NCI-H226 (cell line): ENCODE data around the gene MEF2C.
"Not testable (repeated sequence)": the region's sequence is repeated elsewhere in the genome, so short reads cannot be mapped to it uniquely, and the experiment has no call there.

Source experiments
- DNase-seq: peaks from one replicate; pipeline ENCODE4 v3.0.0-alpha.2; 2015

The MEF2C gene

DNA sequence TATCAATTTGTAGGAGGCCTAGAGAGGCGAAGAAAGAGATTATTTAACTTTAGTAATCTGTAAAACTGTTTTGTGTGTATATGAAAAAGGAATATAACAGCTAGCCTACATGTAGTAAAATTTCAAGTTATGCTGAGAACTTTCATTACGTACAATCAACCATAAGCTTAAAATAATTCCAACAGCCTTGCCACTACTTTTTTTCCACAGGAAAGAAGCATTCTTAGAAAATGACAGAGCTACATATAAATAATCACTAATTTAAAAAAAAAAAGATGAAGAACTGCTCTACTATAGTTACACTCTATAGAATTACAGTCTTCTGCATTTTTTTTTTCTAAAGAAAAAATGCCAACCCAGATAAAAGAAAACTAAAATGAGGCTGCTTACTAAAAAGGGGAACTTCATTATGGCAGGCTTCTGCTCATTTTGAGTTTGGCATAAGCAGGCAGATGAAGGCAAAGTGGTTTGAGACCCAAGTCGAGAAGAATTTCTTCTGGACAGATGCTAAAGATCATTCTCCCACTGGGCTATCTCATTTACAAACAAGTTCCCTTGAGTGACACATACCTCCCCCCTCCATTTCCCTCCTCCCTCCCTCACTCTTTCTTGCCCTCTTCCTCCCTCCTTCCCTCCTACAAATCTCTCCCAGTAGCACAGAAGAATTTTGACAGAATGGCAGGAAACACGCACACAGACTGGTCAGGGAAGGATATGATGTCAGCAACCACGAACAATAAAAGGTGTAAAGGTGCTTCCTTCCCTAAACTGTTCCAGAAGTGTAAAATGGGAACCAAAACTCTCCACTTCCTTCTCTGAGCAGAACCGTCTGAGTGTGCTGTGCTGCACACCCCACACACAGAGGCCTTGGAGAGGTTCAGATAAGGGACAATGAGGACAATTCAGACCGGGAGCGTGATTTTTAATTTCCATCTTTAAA is 56.1 kb downstream of the MEF2C start:
- peak; percentile 77 for DNase-seq

DNA sequence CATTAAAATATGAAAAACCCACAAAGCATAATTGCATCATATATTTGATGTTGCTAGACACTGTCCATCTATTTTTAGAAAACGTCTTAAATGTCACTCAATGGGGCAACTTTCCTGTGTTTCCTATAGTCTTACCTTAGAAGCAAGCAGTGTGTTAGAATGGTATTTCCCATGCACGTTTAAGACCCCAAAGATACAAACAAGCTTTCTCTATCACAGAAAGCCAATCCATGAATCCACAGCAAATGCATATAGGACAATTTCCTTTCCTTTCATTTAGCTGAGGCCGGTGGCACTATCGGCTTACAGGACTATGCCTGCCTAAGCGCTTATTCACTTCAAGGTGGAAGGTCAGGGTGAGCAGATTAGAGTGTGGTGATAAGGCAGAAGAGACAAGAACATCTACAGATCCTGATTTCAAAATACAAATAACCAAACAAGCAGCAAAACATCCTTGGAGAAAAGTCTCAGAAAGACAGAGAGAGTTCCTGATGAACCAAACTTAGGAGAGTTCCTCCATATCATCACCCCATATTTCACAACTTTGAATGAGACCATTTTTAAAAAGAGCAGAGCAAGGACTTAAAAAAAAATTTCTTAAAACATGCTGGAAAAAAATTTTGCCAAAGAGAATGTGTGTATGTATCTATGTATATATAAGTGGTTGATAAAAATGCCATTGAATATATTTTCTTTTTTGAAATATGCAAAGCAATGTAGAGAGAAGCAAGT is 57.2 kb downstream of the MEF2C start:
- DNase-seq, result no peak

DNA sequence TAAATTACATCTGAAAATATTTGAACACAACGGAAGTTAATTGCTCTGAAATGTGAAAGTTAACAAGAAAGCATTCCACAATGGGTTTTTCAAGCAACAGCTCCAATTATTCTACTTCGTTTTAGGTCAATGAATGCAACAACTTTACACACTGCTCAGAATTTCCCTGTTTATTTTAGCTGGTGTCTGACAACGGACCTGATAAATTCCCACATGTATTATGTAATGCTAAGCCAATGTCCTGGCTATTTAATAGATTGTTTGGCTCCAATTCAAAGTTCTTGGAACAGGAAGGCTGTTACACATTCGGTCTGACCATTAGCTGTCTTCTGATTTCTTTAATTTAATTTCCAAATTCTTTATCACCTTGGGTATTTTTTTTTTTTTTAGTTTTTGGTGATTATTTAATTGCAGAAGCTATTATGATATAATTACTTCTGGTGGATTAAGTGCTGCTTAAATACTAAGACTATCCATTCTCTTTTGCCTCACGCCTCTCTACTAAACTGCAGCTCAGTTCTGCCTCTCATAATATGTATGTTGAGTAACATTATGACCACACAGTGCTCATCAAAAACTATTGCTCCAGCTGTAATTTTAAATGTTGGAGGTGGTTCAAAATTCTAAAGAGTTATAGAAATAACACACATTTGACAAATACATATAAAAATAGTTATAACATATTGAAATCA is 57.9 kb downstream of the MEF2C start:
- peak; percentile 22 for DNase-seq

DNA sequence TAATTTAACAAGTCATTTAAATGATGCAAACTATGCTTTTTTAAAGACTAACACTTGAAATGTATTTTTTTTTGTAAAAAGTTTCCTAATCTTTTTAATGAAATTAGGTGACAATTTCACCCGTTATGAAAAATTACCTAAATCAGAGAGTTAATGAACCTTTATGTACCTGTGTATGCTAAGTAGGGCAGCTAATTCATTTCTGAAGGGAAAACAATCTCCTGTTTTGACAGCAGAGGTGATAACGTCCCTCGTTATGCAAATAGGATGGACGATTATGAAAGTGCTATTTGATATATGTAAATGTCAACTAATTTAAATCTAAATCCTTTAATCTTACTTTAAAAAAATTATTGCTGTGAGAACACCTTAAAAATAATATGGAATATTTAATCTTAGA is 58.8 kb downstream of the MEF2C start:
- DNase-seq, result no peak

DNA sequence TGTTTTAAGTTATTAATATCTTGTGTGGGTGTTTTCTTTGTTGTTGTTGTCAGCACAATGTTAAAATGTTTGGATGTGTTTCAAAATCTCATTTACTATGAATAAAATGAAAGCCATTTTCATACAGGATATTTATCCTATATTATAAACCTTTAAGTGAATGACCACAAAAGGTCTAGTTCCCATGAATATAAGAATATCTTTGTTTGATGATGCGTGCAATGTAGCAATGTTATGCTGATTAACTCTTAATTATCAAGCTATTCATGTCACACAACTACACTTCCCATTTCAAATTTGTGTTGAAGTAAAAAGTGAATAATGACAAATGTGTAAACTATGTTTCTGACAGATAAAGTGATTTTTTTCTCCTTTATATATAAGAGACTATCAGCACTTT is 59.8 kb downstream of the MEF2C start:
- DNase-seq, result no peak

DNA sequence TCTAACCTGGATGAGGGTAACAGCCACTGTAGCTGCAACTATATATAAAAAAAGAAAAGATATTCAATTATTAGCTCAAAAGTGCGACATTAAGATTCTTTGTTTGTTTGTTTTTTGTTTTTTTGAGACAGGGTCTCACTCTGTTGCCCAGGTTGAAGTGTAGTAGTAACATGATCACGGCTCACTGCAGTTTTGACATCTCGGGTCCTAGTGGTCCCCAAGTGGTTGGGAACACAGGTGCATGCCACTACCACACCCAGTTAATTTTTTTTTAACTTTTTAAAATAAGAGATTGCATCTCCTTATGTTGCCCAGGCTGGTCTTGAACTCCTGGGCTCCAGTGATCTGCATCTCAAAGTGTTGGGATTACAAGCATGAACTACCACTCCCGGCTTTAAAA is 61.8 kb downstream of the MEF2C start:
- no peak for DNase-seq

DNA sequence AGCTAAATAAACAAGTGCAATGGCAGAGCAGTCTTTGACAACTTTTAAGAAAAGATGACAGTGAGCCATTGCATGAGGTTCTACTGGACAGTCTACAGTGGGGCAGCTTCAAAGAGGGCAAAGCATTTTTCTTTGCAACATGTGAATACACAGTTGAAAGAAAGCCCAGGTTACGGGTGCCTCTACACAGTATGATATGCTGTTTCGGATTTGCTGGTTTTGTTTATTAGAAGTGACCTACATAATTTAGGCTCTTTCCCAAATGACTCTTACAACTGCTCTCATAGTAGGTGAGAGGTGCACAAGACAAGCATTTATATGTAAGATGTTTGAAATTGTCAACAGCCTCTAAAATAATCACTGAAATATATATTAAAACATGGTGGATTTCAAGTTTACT is 62.4 kb downstream of the MEF2C start:
- no peak for DNase-seq

DNA sequence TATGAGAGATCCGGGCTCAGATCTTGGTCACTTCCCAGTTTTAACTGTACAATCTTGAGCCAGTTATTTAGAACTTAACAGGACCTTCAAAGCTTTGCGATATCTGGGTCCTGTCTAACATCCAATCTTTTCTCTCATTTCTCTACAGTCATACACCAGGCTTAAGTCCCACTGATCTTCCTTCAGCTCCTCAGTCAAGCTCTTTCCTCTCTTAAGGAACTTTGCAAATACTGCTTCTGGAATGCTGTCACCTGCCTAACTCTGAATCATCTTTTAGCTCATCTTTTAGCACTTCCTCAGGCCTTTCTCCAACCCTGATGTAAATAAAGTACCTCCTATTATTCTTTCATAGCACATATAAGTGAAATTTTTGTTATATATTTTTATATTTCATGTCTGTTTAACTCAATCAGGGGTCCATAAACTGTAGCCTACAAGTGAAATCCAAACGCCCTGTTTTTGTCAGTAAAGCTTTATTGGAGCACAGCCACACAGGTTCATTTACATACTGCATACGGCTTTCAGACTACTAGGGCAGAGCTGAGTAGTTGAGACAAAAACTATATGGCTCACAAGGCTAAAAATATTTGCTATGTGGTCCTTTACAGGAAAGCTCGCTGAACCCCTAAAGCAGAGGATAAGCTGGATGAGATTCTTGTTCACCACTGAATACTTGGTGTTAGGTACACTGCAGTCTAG is 63.5 kb downstream of the MEF2C start:
- no peak for DNase-seq

DNA sequence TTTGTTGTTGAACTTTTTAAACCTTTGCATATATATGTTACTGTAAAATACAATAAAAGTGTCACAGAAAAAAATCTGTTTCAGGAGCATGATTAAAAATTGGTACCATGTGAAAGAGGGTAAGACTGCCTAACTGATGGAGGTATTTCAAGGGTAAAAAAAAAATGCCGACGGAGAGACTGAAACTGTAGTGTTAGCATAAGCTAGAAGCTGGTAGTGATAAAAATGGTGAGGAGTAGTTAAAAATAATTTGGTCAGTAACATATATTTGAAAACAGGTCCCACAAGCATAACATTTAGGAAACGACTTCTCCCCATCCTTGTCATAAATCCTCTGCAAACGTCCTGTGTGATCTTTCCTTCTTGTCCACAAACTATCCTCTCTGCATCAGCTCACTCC is 64.7 kb downstream of the MEF2C start:
- no peak for DNase-seq

DNA sequence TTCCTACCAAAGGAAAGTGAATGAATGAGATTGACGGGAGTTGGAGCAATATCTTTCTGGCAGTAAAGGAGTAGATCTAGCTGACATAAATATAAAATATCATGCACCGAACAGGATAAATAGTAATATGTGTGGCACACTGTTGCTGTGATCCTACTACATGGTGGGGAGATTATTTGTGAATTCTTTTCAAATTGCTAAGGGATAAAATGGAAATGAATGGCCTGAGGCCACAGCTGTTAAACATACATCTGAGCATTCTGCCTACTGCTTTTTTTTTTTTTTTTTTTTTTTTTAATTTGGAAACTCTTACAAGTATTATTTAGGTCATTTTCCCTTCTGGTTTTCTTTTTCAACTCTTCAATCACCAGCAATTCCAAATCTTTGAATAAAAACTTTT is 66.8 kb downstream of the MEF2C start:
- DNase-seq, result no peak

DNA sequence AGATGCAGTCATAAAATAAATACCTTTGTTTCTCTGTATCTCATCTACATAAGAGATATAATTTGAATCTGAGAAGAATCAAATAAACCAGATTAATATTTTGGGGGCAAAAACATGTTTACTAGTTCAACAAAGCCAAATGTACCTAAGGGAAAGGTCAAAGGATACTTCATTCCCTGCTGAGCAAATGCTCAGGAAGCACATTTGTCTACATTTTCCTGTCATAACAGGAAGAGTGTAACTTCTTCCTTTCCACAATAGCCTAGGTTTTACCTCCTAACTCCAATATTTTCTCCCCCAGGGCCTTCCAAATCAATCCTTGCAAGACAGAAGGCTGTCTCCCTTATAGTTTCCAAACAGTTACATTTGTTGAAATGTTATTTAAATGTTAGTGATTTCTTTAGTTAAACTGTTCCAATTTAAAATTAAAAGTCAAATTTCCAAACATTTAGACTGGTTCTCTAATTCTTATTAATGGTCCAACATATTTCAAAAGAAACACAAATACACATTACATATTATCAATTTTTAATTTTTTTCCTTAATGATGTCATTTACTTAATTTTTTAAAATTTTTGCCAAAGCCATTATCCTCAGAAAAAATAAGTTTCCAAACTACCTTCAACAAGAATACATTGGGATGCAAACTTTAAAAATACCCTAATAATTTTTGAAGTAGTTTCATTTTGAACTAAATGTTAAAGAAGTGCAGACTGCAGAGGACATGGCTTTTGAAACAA is 67.8 kb downstream of the MEF2C start:
- DNase-seq, result no peak

DNA sequence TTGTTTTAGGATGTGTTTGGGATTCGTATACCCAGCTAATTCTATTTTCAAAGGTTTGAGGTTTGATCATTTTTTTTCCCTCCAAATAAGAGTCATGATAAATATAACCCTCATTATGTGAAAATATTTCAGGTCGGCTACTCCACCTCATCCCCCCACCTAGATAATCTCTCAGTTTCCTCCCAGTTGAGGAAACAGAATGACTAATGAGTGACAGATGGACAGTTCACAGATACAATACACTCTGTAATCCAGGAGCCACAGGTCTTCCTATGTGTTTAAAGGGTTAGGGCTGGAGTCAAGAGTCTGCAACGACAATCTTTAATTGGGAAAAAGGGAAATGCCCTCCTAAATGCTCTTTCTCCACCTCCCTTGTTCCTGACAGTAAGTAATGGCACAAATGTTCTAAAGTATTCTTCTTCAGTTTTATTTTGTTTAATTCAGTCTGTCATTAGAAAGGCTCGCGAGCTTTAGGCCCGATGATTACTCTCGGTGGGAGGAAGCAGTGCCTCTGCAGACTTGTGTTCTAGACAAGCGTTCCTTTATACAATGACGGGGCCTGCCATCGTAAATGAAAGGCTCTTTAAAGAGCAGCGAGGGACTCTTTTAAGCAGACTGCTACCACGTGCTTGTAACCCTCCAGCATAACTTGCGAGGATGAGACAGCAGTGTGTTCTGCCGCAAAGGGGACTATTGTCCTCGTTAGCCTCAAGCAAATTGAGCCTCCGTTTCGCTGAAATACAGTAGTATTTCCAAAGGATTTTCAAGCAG is 69.0 kb downstream of the MEF2C start:
- no peak for DNase-seq

DNA sequence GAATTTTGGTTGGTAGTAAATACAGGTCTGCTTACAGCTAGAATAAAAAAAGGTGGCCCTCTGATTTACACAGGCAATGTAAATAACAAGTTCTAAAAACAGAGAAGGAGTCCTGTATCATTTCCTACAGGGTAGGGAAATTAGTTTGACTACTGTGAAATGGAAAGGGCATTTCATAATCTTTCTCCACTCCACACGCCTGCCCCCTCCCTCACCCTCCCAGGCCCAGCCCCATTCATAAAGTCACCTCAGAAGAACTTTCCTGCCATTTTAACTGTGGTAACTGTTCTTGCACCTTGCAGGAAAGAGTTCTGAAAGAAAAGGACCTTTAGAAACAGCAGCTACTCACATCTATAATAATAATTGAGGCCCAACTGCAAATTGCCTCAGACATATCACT is 69.7 kb downstream of the MEF2C start:
- DNase-seq, result no peak

DNA sequence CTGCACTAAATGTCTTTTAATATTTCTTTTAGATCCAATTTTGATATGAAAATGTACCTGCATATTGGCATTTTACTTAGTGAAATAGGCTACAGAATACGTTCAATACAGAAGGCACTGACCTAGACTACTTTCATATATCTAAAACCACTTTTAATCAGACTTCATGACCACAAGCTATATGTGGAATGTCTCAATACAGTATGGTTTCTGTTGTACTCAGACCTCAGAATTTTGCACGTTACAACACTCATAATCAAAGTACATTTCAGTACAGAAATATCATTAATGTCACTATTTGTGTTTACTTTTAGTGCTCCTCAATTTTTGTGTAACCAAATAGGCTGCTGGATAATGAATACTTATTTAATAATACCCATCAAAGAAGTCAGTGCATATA is 74.8 kb downstream of the MEF2C start:
- no peak for DNase-seq

DNA sequence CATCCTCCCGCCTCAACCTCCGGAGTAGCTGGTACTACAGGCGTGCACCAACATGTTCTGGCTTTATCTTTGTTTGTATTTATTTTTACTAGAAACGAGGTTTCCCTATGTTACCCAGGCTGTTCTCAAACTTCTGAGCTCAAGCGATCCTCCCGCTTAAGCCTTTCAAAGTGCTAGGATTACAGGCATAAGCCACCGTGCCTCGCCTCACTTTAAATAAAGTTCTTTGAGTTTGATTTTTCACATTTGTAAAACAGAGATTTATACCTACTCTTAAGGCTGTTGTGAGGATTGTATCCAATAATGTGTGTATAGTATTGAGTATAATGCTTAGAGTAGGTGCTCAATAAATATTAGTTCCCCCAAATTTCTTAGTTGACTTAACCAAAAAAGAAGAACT is 75.7 kb downstream of the MEF2C start:
- no peak for DNase-seq

DNA sequence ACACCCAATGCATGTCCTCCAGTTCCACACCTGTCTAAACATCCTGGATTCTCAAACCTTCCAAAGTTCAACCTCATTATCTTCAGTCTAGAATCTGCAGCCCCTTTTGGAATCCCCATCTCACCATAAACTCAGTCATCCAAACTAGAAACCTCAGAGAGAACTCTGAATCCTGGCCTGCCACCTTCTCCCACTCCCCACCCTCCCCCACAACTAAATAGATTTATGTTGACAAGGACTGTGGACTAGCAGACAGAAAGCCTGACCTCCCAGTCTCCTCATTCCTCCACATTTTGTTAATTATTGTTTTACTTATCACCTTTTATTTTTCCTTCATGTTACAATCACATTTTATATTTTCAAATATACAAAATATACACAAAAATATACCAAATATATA is 76.6 kb downstream of the MEF2C start:
- no peak for DNase-seq

DNA sequence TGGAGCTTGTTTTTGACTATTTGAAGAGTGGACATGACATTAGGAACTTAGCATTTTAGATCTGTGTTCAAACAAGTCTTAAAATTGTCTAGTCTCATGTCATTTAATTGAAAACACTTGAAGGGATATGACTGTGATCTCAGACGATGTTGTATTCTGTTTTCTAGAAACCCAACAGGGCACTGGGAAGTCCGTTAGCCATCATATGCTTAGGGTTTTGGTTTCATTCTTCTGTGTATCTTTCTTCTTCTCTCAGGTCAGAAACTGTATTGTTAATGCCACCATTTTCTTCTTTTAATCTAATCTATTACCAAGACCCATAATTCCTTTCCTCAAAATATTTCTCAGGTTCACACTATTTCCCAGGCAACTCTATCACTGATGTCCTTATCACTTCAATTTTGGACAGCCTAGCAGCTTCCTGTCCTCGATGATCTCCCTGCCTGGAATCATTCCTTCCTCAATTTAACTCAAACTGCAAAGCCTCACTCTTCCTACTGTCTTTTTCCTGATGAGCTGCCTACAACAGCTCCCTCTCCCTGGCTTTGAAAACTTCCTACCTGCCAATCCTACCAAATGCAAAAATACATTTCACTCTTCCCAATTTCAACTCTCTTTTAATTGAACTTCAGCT is 77.7 kb downstream of the MEF2C start:
- DNase-seq, result no peak

DNA sequence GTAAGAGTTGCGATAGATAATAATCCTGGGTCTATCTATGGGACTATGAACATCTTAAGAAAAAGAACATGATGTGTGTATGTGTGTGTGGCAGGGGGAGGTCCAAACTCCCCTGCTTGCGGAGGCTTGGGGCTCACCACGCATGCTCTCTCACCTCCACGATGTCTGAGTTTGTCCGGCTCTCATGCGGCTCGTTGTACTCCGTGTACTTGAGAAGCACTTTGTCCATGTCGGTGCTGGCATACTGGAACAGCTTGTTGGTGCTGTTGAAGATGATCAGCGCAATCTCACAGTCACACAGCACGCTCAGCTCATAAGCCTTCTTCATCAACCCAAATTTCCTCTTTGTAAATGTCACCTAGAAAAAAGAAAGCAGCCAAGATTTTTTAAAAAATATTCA is 78.5 kb downstream of the MEF2C start:
- no peak for DNase-seq

DNA sequence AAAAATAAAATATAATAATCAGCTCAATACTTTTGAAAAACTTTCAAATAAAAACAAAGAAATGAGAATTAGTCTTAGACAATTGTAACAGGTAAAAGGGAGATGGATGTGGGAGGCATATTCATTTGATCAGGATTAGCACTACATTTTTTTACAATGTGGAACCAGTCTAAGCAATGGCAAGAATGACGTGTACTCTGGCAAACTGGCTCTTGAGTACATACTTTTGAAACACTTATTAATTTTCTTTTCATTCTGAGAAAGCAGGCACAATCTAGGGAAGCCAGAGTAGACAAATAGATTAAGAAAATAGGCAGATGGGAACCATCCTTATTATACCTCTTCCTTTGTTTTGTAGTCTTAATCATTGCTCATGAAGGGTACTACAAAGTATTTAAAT is 79.7 kb downstream of the MEF2C start:
- no peak for DNase-seq

DNA sequence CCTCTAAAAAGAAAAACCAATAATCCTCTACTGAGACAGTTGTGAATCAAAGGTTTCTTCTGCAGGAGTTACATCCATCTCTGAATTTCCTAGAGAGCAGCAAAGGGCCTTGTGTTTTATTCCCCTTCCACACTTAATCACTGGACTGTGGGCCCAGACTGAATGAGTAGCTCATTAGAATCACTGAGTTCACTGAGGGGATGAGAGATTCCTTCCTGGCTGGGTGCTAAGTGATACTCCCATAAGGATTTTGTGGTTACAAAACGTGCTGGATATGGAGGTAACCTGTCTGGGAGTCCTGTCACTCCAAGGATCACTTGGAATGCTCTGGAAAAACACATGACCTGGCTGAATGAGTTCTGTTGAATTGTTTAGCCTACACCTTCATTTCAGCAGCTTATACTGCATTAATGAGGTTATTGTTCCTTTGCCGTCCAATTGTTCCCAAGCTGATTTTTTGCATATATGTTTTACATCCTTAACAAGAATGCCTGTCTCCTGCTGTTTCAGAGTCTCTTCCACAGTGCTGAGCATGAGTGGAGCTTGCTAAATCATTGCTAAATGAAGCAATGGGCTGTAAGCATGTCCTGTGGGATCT is 82.9 kb downstream of the MEF2C start:
- no peak for DNase-seq

DNA sequence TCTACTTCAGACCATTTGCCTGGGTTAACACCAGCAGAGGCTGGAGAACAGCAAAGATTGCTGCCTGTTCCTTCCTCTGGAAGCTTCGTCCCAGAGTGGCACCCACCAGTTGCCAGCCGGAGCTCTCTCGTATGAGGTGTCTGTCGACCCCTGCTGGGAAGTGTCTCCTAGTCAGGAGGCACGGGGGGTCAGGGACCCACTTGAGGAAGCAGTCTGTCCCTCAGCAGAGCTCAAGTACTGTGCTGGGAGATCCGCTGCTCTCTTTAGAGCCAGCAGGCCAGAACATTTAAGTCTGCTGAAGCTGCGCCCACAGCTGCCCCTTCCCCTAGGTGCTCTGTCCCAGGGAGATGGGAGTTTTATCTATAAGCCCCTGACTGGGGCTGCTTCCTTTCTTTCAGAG is 84.1 kb downstream of the MEF2C start:
- DNase-seq, result not testable (repeated sequence)
